K562 (cell line): ENCODE results near the gene LRRC14B. TPM values are rescaled to one million over a fixed set of nuclear protein-coding genes. Genes with fewer than 3 reads are reported as not detected.

ENCODE experiments used
- ATAC-seq: fragments of 200-7000 bp; cut with Tn5 transposase; 3 replicates; pipeline ENCODE4 v1.9.1; 2020; ENCODE audit warnings: moderate library complexity
- BruUV-seq: library from RNA; stranded (reverse); fragments of 400-500 nt; replicated peaks from 2 replicates; lab custom pipeline; 2021; lab: Mats Ljungman, UMichigan
- CTCF ChIA-PET: fragments of 300-600 bp; formaldehyde crosslinking; extraction: SDS; loops from one replicate; lab custom pipeline; 2021; ENCODE audit warnings: low intra/inter-chr PET ratio; lab: Yijun Ruan, JAX
- POLR2A ChIA-PET: fragments of 300-600, 350-650 bp; sonication (Branson Sonifier 250); formaldehyde crosslinking; extraction: SDS; loops from one replicate; lab custom pipeline; 2021; ENCODE audit warnings: antibody characterized with exemption, inconsistent platforms; lab: Yijun Ruan, JAX
- DNase-seq, 4 experiments: peaks; one replicate each; pipeline versions ENCODE4 v3.0.0 to v3.0.0-alpha.2; 2011 to 2018; ENCODE audit warnings: low spot score in 3 of 4, mixed read lengths in 3 of 4; ENCODE audit errors: extremely low read depth in 1 of 4
- FAIRE-seq: peaks from 2 replicates; lab custom pipeline; 2011; peaks lifted over from hg19 to GRCh38; lab: Jason Lieb, UNC
- H2AFZ ChIP-seq: 2 replicates; pipeline ENCODE4 v1.6.0; 2011; ENCODE audit warnings: low read depth, low read length, control low read depth, inconsistent platforms
- H3K27ac ChIP-seq: fragments of 200-600 bp; 3 replicates; pipeline ENCODE4 v1.8.0; 2011; ENCODE audit warnings: low read depth, mild to moderate bottlenecking, control low read depth, inconsistent platforms, low read length, moderate library complexity, mixed read lengths; ENCODE audit errors: extremely low read depth
- H3K27me3 ChIP-seq, 2 experiments: fragments of 300-600 bp in 1 of 2; 2 replicates in 1 of 2; 3 replicates in 1 of 2; pipeline versions ENCODE4 v1.6.0 to v1.8.0; 2011; ENCODE audit warnings: inconsistent platforms in 2 of 2, low read length in 2 of 2, mild to moderate bottlenecking in 1 of 2, mixed read lengths in 1 of 2, moderate library complexity in 1 of 2; ENCODE audit not compliant: control insufficient read depth in 2 of 2, insufficient read depth in 2 of 2
- H3K36me3 ChIP-seq: fragments of 300-600 bp; 3 replicates; pipeline ENCODE4 v1.8.0; 2011; ENCODE audit warnings: mild to moderate bottlenecking, low read length, inconsistent platforms; ENCODE audit not compliant: control insufficient read depth, insufficient read depth
- H3K4me1 ChIP-seq, 2 experiments: fragments of 200-600 bp in 1 of 2; replicated peaks in 1 of 2; 2 replicates in 1 of 2; 3 replicates in 1 of 2; pipeline versions ENCODE4 v1.5.1 to v1.8.0; 2011; ENCODE audit warnings: inconsistent platforms in 2 of 2, low read length in 2 of 2, mild to moderate bottlenecking in 1 of 2, mixed read lengths in 1 of 2, moderate library complexity in 1 of 2; ENCODE audit not compliant: control insufficient read depth in 2 of 2, insufficient read depth in 2 of 2
- H3K4me2 ChIP-seq: 2 replicates; pipeline ENCODE4 v1.6.1; 2011; ENCODE audit warnings: low read length, control low read depth, inconsistent platforms, mixed read lengths; ENCODE audit not compliant: insufficient read depth
- H3K4me3 ChIP-seq: fragments of 200-600 bp; sonication (generic), shearing (Covaris generic); 2 replicates; pipeline ENCODE4 v1.5.1; 2016; ENCODE audit warnings: control low read depth, inconsistent platforms
- H3K79me2 ChIP-seq: fragments of 200-600 bp; 3 replicates; pipeline ENCODE4 v1.8.0; 2011; ENCODE audit warnings: low read length, inconsistent platforms; ENCODE audit not compliant: control insufficient read depth, insufficient read depth
- H3K9ac ChIP-seq, 2 experiments: 2 replicates each; pipeline versions ENCODE4 v1.6.0 to v1.6.1; 2011; ENCODE audit warnings: low read depth in 2 of 2, low read length in 2 of 2, control low read depth in 1 of 2, inconsistent platforms in 1 of 2, mild to moderate bottlenecking in 1 of 2, mixed read lengths in 1 of 2; ENCODE audit not compliant: insufficient read depth in 1 of 2
- H3K9me1 ChIP-seq: one replicate; pipeline ENCODE4 v1.6.0; 2011; ENCODE audit warnings: inconsistent platforms, mild to moderate bottlenecking, low read length, moderate library complexity; ENCODE audit not compliant: control insufficient read depth, insufficient read depth
- H3K9me3 ChIP-seq: replicated peaks from 2 replicates; pipeline ENCODE4 v1.5.1; 2011; ENCODE audit warnings: low read depth, low read length, inconsistent platforms; ENCODE audit not compliant: control insufficient read depth, insufficient read depth
- H4K20me1 ChIP-seq: replicated peaks from 2 replicates; pipeline ENCODE4 v1.6.1; 2011; ENCODE audit warnings: low read length, inconsistent platforms, mixed read lengths; ENCODE audit not compliant: control insufficient read depth, insufficient read depth
- FOXK1 ChIP-seq: sonication (generic); formaldehyde crosslinking; IDR thresholded peaks from 2 replicates; pipeline ENCODE4 v1.8.0; 2022; ENCODE audit warnings: missing genetic modification reagents, mild to moderate bottlenecking, borderline replicate concordance
- RREB1 ChIP-seq: fragments of 250-450 bp; sonication (Bioruptor Pico); IDR thresholded peaks from 2 replicates; pipeline ENCODE4 v1.4.0; 2020
- WGBS: fragments of 100-300 bp; shearing (Covaris generic); methylation state at CpG from one replicate; pipeline ENCODE4 v1.1.6; 2016; ENCODE audit warnings: low coverage, mixed read lengths; ENCODE audit not compliant: insufficient coverage; ENCODE audit errors: missing lambda C conversion rate; 5-methylcytosine and 5-hydroxymethylcytosine counted together
- in situ Hi-C: fragments of 300-500 bp; cut with MboI; formaldehyde crosslinking; loops from 4 replicates; pipeline ENCODE4 v1.15.0; 2018; ENCODE audit warnings: inconsistent platforms, mixed read lengths
- intact Hi-C: fragments of 100-400 bp; cut with micrococcal nuclease; formaldehyde crosslinking; loops from 2 replicates; pipeline ENCODE4 v1.14.2; 2022
- polyA plus RNA-seq, 8 experiments: library from polyadenylated mRNA; depleted of rRNA in 4 of 8; stranded (reverse) in 5 of 8; unstranded in 3 of 8; fragments of >200 nt; fragmentation: Nextera tagmentation in 2 of 8; fragmentation: Illumina TruSeq in 1 of 8; extraction: Ambion mirVana in 2 of 8; extraction: Trizol in 1 of 8; gene quantifications; 2 replicates each; pipeline versions ENCODE4 v1.2.1 to v1.2.3, GENCODE V29; 2011 to 2014; ENCODE audit warnings: inconsistent platforms in 1 of 8, missing spikeins in 1 of 8
- total RNA-seq, 7 experiments: library from RNA; depleted of rRNA in 6 of 7; stranded (reverse); fragments of >200 nt in 6 of 7; fragmentation: Illumina TruSeq in 2 of 7; extraction: Trizol in 2 of 7; gene quantifications; 2 replicates each; pipeline versions ENCODE4 v1.2.1 to v1.2.3, GENCODE V29; 2011 to 2021; ENCODE audit warnings: low replicate concordance in 1 of 7

Gene LRRC14B
- total and polyA plus RNA-seq, 9 of the 15 experiments (the other 6 are each of a cell fraction or from before 2014, with no cell fraction given), result not detected

- in situ Hi-C loops, result no loop called here
- no TSS peak for BruUV-seq
Observed at GRCh38 chr5:204001-204400, 12.7 kb downstream of the LRRC14B start.

More at GRCh38 chr5:204001-204400, 12.7 kb downstream of the LRRC14B start:
- H3K36me3 ChIP-seq, result peaks cover 28% of the 10 kb centered on the region
- H2AFZ ChIP-seq, result no peak overlapping the region
- no peak for TF ChIP-seq RREB1 (CRISPR knock-in tag)
- no peak for TF ChIP-seq FOXK1 (CRISPR knock-in tag)
- H3K4me3 ChIP-seq, result no peak overlapping the region
- H3K9me1 ChIP-seq, result no peaks in the 10 kb centered on the region
- H3K27ac ChIP-seq, result no peak overlapping the region
- peaks cover 28% of the 10 kb centered on the region for H3K79me2 ChIP-seq
- 85% methylated on average over 6 of the region's 6 CpGs for WGBS
- no peak overlapping the region for H3K9ac ChIP-seq
- ChIA-PET POLR2A (interaction anchor here (1.5 kb wide), 1 partner anchor 9 kb away, joined by 7 read pairs; no protein-coding TSS in a partner anchor), CTCF (no interaction called here)
- DNase-seq (no peak), ATAC-seq (no peak), FAIRE-seq (no peak)
- peaks cover 26% of the 10 kb centered on the region for H4K20me1 ChIP-seq
- H3K4me1 ChIP-seq, result peaks cover 24 to 39% of the 10 kb centered on the region in 2 experiments
- H3K27me3 ChIP-seq, result no peaks in the 10 kb centered on the region
- H3K9me3 ChIP-seq, result no peaks in the 10 kb centered on the region
- intact Hi-C loops, result no loop called here
- H3K4me2 ChIP-seq, result no peak overlapping the region
